HCT116 (cell line): ENCODE data around the gene RTF1. TPM values are rescaled to one million over a fixed set of nuclear protein-coding genes. Genes with fewer than 3 reads are reported as not detected.

ENCODE experiments used
- ATAC-seq: fragments of 200-7000 bp; cut with Tn5 transposase; 2 replicates; pipeline ENCODE4 v1.9.1; 2020; ENCODE audit warnings: mild to moderate bottlenecking, moderate library complexity
- BruUV-seq: library from RNA; stranded (reverse); fragments of 400-500 nt; replicated peaks from 2 replicates; lab custom pipeline; 2021; lab: Mats Ljungman, UMichigan
- CTCF ChIA-PET: fragments of 300-600 bp; sonication (Branson Sonifier 250); formaldehyde crosslinking; loops from one replicate; lab custom pipeline; 2021; ENCODE audit warnings: antibody characterized with exemption; lab: Charles Lee
- POLR2A ChIA-PET: fragments of 300-600, 350-600 bp; sonication (Branson Sonifier 250); formaldehyde crosslinking; loops from one replicate; lab custom pipeline; 2021; ENCODE audit warnings: antibody characterized with exemption; lab: Charles Lee
- RAD21 ChIA-PET, 2 experiments: fragments of 300-600 bp; sonication (Branson Sonifier 250); formaldehyde crosslinking; loops; one replicate each; lab custom pipeline; 2023; ENCODE audit warnings: low total read pairs in 2 of 2; ENCODE audit not compliant: uncharacterized antibody in 2 of 2, unreplicated experiment in 2 of 2, low non-redundant PET in 1 of 2; lab: Charles Lee
- DNase-seq: peaks from one replicate; pipeline ENCODE4 v3.0.0-alpha.2; 2010; ENCODE audit warnings: low read depth, low spot score
- H2AFZ ChIP-seq: fragments of 200-600 bp; shearing (Covaris generic), sonication (generic); 2 replicates; pipeline ENCODE4 v1.6.1; 2017; ENCODE audit warnings: low read depth, mixed run types, mixed read lengths, antibody characterized with exemption, low read length; ENCODE audit not compliant: poor library complexity, severe bottlenecking
- H3K27ac ChIP-seq: 2 replicates; pipeline ENCODE4 v1.5.1; 2012; ENCODE audit warnings: low read depth, low read length
- H3K27me3 ChIP-seq: fragments of 200-600 bp; sonication (generic); 2 replicates; pipeline ENCODE4 v1.6.1; 2016; ENCODE audit warnings: mixed run types, low read length, mixed read lengths; ENCODE audit not compliant: insufficient read depth
- H3K36me3 ChIP-seq, 2 experiments: fragments of 200-500 bp in 1 of 2; fragments of 200-600 bp in 1 of 2; sonication (Bioruptor generic) in 1 of 2; sonication (generic) in 1 of 2; 2 replicates each; pipeline versions ENCODE4 v1.5.1 to v1.6.1; 2014 to 2016; ENCODE audit warnings: low read length in 2 of 2, inconsistent platforms in 1 of 2, mixed read lengths in 1 of 2, mixed run types in 1 of 2; ENCODE audit not compliant: insufficient read depth in 2 of 2, control insufficient read depth in 1 of 2
- H3K4me1 ChIP-seq, 2 experiments: fragments of 200-600 bp in 1 of 2; sonication (generic) in 1 of 2; 2 replicates each; pipeline versions ENCODE4 v1.5.1 to v1.6.1; 2012 to 2017; ENCODE audit warnings: low read length in 2 of 2, inconsistent platforms in 1 of 2, mild to moderate bottlenecking in 1 of 2, mixed read lengths in 1 of 2, mixed run types in 1 of 2, moderate library complexity in 1 of 2; ENCODE audit not compliant: insufficient read depth in 2 of 2, control insufficient read depth in 1 of 2
- H3K4me2 ChIP-seq: fragments of 200-600 bp; sonication (generic); 2 replicates; pipeline ENCODE4 v1.6.1; 2017; ENCODE audit warnings: mixed run types, low read length, mixed read lengths
- H3K4me3 ChIP-seq, 2 experiments: fragments of 200-600 bp in 1 of 2; sonication (generic) in 1 of 2; replicated peaks in 1 of 2; 2 replicates each; pipeline ENCODE4 v1.5.1; 2011 to 2016; ENCODE audit warnings: low read length in 2 of 2, control low read depth in 1 of 2, low read depth in 1 of 2, mild to moderate bottlenecking in 1 of 2, mixed read lengths in 1 of 2, mixed run types in 1 of 2
- H3K79me2 ChIP-seq: fragments of 200-600 bp; sonication (generic); 2 replicates; pipeline ENCODE4 v1.6.1; 2017; ENCODE audit warnings: mild to moderate bottlenecking, mixed run types, low read length, moderate library complexity, mixed read lengths; ENCODE audit not compliant: insufficient read depth
- H3K9ac ChIP-seq: fragments of 200-600 bp; sonication (generic); 2 replicates; pipeline ENCODE4 v1.6.1; 2016; ENCODE audit warnings: low read length, mixed read lengths
- H3K9me2 ChIP-seq: fragments of 200-600 bp; sonication (generic), shearing (Covaris generic); 2 replicates; pipeline ENCODE4 v1.6.1; 2017; ENCODE audit warnings: mixed run types, mild to moderate bottlenecking, moderate library complexity; ENCODE audit not compliant: insufficient read depth
- H3K9me3 ChIP-seq, 2 experiments: fragments of 200-500 bp in 1 of 2; fragments of 200-600 bp in 1 of 2; sonication (Bioruptor generic) in 1 of 2; sonication (generic) in 1 of 2; 2 replicates each; pipeline ENCODE4 v1.6.1; 2014 to 2017; ENCODE audit warnings: low read length in 2 of 2, mixed read lengths in 2 of 2, inconsistent platforms in 1 of 2, low read depth in 1 of 2, mild to moderate bottlenecking in 1 of 2, mixed run types in 1 of 2, moderate library complexity in 1 of 2; ENCODE audit not compliant: control insufficient read depth in 1 of 2, insufficient read depth in 1 of 2
- H4K20me1 ChIP-seq: fragments of 200-600 bp; sonication (generic), shearing (Covaris generic); 2 replicates; pipeline ENCODE4 v1.6.1; 2017; ENCODE audit warnings: mixed run types, mild to moderate bottlenecking, moderate library complexity; ENCODE audit not compliant: insufficient read depth
- CBX3 ChIP-seq: IDR thresholded peaks from 2 replicates; pipeline ENCODE4 v1.6.1; 2012; ENCODE audit warnings: low read depth
- MAX ChIP-seq: IDR thresholded peaks from 2 replicates; pipeline ENCODE4 v1.6.1; 2012
- POLR2A ChIP-seq: IDR thresholded peaks from 2 replicates; pipeline ENCODE4 v1.7.0; 2011; ENCODE audit warnings: borderline replicate concordance; ENCODE audit not compliant: insufficient read depth, insufficient read length; ENCODE audit errors: extremely low read depth
- RAD21 ChIP-seq: IDR thresholded peaks from 2 replicates; pipeline ENCODE4 v1.6.1; 2012; ENCODE audit warnings: low read depth, mild to moderate bottlenecking
- SIN3A ChIP-seq: IDR thresholded peaks from 2 replicates; pipeline ENCODE4 v1.6.1; 2012; ENCODE audit warnings: low read depth
- SRF ChIP-seq: IDR thresholded peaks from 2 replicates; pipeline ENCODE4 v1.6.1; 2012; ENCODE audit warnings: low read depth
- intact Hi-C: fragments of 100-400 bp; cut with micrococcal nuclease; formaldehyde crosslinking; loops from 2 replicates; pipeline ENCODE4 v1.10.0; 2022
- total RNA-seq: library from RNA; stranded (reverse); gene quantifications from one replicate; pipeline ENCODE4 v1.2.1, GENCODE V29; 2021; ENCODE audit not compliant: unreplicated experiment

Gene RTF1
- total RNA-seq, 1 experiment from 2014 or later = 27.5 TPM

- no peak; the same call in 1 of the 2 replicates for TF ChIP-seq SIN3A
- TF ChIP-seq CBX3 = no peak
- no peak for TF ChIP-seq SRF
- H3K9me2 ChIP-seq = no peaks in the 10 kb centered on the region
- RAD21 ChIA-PET = interaction anchor here in 1 of 2 experiments (0.6 kb wide), 1 partner anchor 563 kb away, joined by 3 read pairs; no protein-coding TSS in a partner anchor
- peaks cover 37 to 52% of the 10 kb centered on the region in 2 experiments for H3K4me1 ChIP-seq
- no peaks in the 10 kb centered on the region for H3K9me3 ChIP-seq
- no peaks in the 10 kb centered on the region for H3K79me2 ChIP-seq
- intact Hi-C loops = no loop called here
- no peaks in the 10 kb centered on the region for H4K20me1 ChIP-seq
- no peaks in the 10 kb centered on the region for H3K27me3 ChIP-seq
- H2AFZ ChIP-seq = no peak overlapping the region
- peak overlapping the region; percentile 38 to 63 for H3K4me3 ChIP-seq
- H3K4me2 ChIP-seq = peak overlapping the region; percentile 91
- ATAC-seq (peak; percentile 37), DNase-seq (no peak)
- CTCF ChIA-PET = no interaction called here
- H3K27ac ChIP-seq = peak overlapping the region; percentile 76; the same call in 1 of the 2 replicates
- H3K9ac ChIP-seq = peak overlapping the region; percentile 38; the same call in 1 of the 2 replicates
- BruUV-seq = no TSS peak
- POLR2A ChIA-PET = no interaction called here
- no peaks in the 10 kb centered on the region for H3K36me3 ChIP-seq
Measured at GRCh38 chr15:41493902-41494189, 77.0 kb downstream of the RTF1 start.

GRCh38 chr15:41494190-41494921 is 77.5 kb downstream of the RTF1 start:
- Histone ChIP-seq H3K27me3 (no peaks in the 10 kb centered on the region), H3K4me3 (peak overlapping the region; percentile 38 to 63), H3K9me2 (no peaks in the 10 kb centered on the region), H3K4me1 (peaks cover 37 to 52% of the 10 kb centered on the region in 2 experiments), H3K9me3 (no peaks in the 10 kb centered on the region), H3K4me2 (peak overlapping the region; percentile 91), H3K27ac (no peak overlapping the region; the same call in 1 of the 2 replicates), H4K20me1 (no peaks in the 10 kb centered on the region), H3K79me2 (no peaks in the 10 kb centered on the region), H2AFZ (no peak overlapping the region), H3K36me3 (no peaks in the 10 kb centered on the region), H3K9ac (peak overlapping the region; percentile 38; the same call in 1 of the 2 replicates)
- DNase-seq (no peak), ATAC-seq (peak; percentile 29)
- ChIA-PET POLR2A (no interaction called here), CTCF (no interaction called here), RAD21 (interaction anchor here in 1 of 2 experiments (0.6 kb wide), 1 partner anchor 564 kb away, joined by 3 read pairs; no protein-coding TSS in a partner anchor)
- BruUV-seq = no TSS peak
- intact Hi-C loops = no loop called here
- no peak for TF ChIP-seq CBX3
- TF ChIP-seq MAX = peak; percentile 80
- no peak for TF ChIP-seq POLR2A
- TF ChIP-seq RAD21 = no peak
